ENCODE measurements around the gene FAAP24. TPM values are rescaled to one million over a fixed set of nuclear protein-coding genes. Genes with fewer than 3 reads are reported as not detected.

Gene FAAP24, protein sequence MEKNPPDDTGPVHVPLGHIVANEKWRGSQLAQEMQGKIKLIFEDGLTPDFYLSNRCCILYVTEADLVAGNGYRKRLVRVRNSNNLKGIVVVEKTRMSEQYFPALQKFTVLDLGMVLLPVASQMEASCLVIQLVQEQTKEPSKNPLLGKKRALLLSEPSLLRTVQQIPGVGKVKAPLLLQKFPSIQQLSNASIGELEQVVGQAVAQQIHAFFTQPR
- total RNA-seq (2021; fragmentation: NEBNext Ultra II Directional; extraction: Animal tissue kit (Norgen Biotek cat#: 25700)) = 4.2 and 4.7 TPM in 2 replicates
- polyA plus RNA-seq (2011; rRNA removed) = 3.2 and 3.3 TPM in 2 replicates
- polyA plus RNA-seq (2011; cell fraction: cytosol; rRNA removed) = 4.7 TPM
- polyA plus RNA-seq (2011; cell fraction: nucleus; rRNA removed) = 4.5 TPM
- 4.2 to 4.8 TPM (median 4.6 TPM) in 4 replicates for polyA plus RNA-seq (2012, experiment 1 of 2)
- polyA plus RNA-seq (2012, experiment 2 of 2) = 2.3 TPM
- 3.8 TPM for polyA plus RNA-seq (2013, experiment 1 of 2)
- polyA plus RNA-seq (2013, experiment 2 of 2) = 4.0 TPM
- 2.2 and 4.4 TPM in 2 replicates for polyA minus RNA-seq (2011; rRNA and poly(A)+ RNA removed)
- 2.5 TPM for polyA minus RNA-seq (2011; cell fraction: cytosol; rRNA and poly(A)+ RNA removed)
- polyA minus RNA-seq (2011; cell fraction: nucleus; rRNA and poly(A)+ RNA removed) = 2.3 TPM
- long read RNA-seq, experiment 1, partial matches to known transcripts = 0 of 4 reads
- long read RNA-seq, experiment 1, other reads (novel, unspliced or antisense) = 3 of 4 reads
- long read RNA-seq, experiment 2, partial matches to known transcripts = 0 of 8 reads
- long read RNA-seq, experiment 2, other reads (novel, unspliced or antisense) = 1 of 8 reads

DNA sequence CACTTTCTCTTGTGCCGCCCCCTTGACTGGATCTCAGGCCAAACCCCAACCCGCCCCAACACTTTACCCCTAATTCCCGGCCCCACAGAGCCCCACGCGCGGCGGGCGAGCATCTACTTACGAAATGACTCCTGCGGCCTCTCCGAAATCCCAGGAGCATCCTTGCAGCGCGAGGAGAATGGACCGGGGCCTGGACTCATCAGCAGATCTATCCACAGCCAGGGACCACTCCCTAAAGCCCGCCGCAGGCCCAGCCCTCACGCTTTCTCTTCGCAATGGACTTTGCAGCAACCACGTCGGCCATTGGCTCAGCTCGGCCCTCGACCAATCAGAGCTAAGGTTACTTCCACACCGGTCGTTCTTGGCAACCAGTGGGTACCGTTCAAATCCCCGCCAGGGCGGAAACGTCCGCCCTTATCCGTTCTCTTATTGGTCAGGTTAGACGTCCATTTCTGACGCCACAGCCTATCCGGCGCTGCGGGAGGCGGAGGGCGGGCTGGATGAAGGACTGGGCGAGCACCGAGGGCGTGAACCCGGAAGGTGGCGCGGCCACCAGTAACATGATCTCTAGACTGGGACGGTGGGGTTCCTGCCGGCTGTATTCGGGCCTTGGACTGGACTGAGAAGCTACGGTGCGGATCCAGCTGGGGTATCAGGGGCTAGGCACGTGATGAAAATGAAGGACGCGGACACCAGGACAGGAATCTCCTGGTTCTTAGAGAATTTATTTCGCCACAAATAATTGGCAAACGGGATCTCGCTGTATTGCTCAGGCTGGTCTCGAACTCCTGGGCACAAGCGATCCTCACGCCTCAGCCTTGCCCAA is at the start of gene FAAP24, which contains the start of gene CEP89:
TSS of gene FAAP24 (plus strand) at position 528 of the 826 bp plus-strand sequence. CDS start 955 bp downstream, outside the sequence.
TSS of gene CEP89 (minus strand) at position 244 of the 826 bp plus-strand sequence. CDS start at position 160, 84 bp downstream.
- no peaks in the 10 kb centered on the region for H3K9me3 ChIP-seq (ENCODE audit: insufficient read depth in 2 of 2, low read depth in 1 of 2, low read length in 1 of 2)
- no peaks in the 10 kb centered on the region for H3K27me3 ChIP-seq (replicated peaks in 1 of 4; ENCODE audit: control insufficient read depth in 3 of 4, extremely low read depth in 1 of 4, insufficient read depth in 3 of 4, low read length in 3 of 4)
- no peak within 1 kb of the TSS for H2BK20ac ChIP-seq (ENCODE audit: low read length)
- H2BK5ac ChIP-seq (ENCODE audit: low read depth, low read length) = peak within 1 kb of the TSS; percentile 88
- H3K4me1 ChIP-seq (replicated peaks in 1 of 4; ENCODE audit: control insufficient read depth in 3 of 4, insufficient read depth in 4 of 4, low read length in 3 of 4) = peaks cover 0 to 4% (median 4%) of the 10 kb centered on the region in 4 experiments; a peak in 5 of 7 replicates
- peak within 1 kb of the TSS; percentile 79 for H4K5ac ChIP-seq (ENCODE audit: insufficient read length, low read depth, low read length)
- ChIA-PET CTCF (ENCODE audit: partially characterized antibody) (interaction anchor here (0.7 to 1.9 kb wide), 3 partner anchors 34 to 205 kb away, joined by 3 to 4 read pairs (median 4); no protein-coding TSS in a partner anchor), POLR2A (ENCODE audit: partially characterized antibody) (interaction anchor here (1.2 kb wide), 1 partner anchor 8 kb away, joined by 4 read pairs; no protein-coding TSS in a partner anchor)
- peak within 1 kb of the TSS; percentile 87 to 97 for H3K4me2 ChIP-seq (ENCODE audit: insufficient read depth in 1 of 2, low read depth in 2 of 2, low read length in 2 of 2)
- WGBS, 2 experiments (ENCODE audit: extremely low coverage in 1 of 2, insufficient coverage in 1 of 2, insufficient read length in 1 of 2, insufficient replicate concordance in 2 of 2, low coverage in 1 of 2, low lambda C conversion rate in 2 of 2, missing lambda C conversion rate in 1 of 2) = 7% methylated on average over 55 of the region's 57 CpGs; no CpG with 5 or more reads in 1 of the 2 experiments
- H2BK12ac ChIP-seq (ENCODE audit: low read depth, low read length) = no peak within 1 kb of the TSS
- no peak within 1 kb of the TSS; the same call in none of the 2 replicates for H3K18ac ChIP-seq (ENCODE audit: extremely low read depth, low read length)
- no peak within 1 kb of the TSS for H3K23ac ChIP-seq (ENCODE audit: insufficient read length)
- H3K4ac ChIP-seq (replicated peaks; ENCODE audit: insufficient read length, low read depth, low read length) = peak within 1 kb of the TSS; percentile 78
- DNase-seq (ENCODE audit: low read depth in 1 of 2, low spot score in 2 of 2) (peak; percentile 99 to 100), FAIRE-seq (peak; percentile 99)
- H4K20me1 ChIP-seq (replicated peaks in 1 of 2; ENCODE audit: control insufficient read depth in 1 of 2, insufficient read depth in 2 of 2, low read length in 2 of 2) = peaks cover 0 to 5% of the 10 kb centered on the region in 2 experiments
- H3K4me3 ChIP-seq (ENCODE audit: extremely low read depth in 1 of 4, insufficient read depth in 2 of 4, low read depth in 3 of 4, low read length in 4 of 4) = peak within 1 kb of the TSS; percentile 71 to 95 (median 82)
- peaks cover 4% of the 10 kb centered on the region; the same call in 1 of the 2 replicates for H3K79me1 ChIP-seq (ENCODE audit: low read depth, low read length)
- H3K36me3 ChIP-seq (ENCODE audit: control insufficient read depth in 2 of 4, insufficient read depth in 4 of 4, low read length in 3 of 4) = peaks cover 0 to 5% (median 0%) of the 10 kb centered on the region in 4 experiments; a peak in 1 of 8 replicates
- H2AFZ ChIP-seq (ENCODE audit: low read length) = peak within 1 kb of the TSS; percentile 73
- H2AK5ac ChIP-seq (ENCODE audit: low read depth, low read length) = peak within 1 kb of the TSS; percentile 95; the same call in 1 of the 2 replicates
- no peak within 1 kb of the TSS for H3K27ac ChIP-seq (ENCODE audit: low read depth, low read length)
- H4K91ac ChIP-seq (replicated peaks; ENCODE audit: insufficient read length, low read length) = peak within 1 kb of the TSS; percentile 88
- peaks cover 7% of the 10 kb centered on the region for H3K23me2 ChIP-seq (ENCODE audit: low read depth, low read length)
- peak within 1 kb of the TSS; percentile 72; the same call in 1 of the 2 replicates for H2BK15ac ChIP-seq (ENCODE audit: low read length)
- H4K8ac ChIP-seq (ENCODE audit: extremely low read depth, insufficient read depth, low read length) = peak within 1 kb of the TSS; percentile 81
- peak within 1 kb of the TSS; percentile 64 for H2BK120ac ChIP-seq (replicated peaks; ENCODE audit: low read depth, low read length)
- peaks cover 4 to 16% of the 10 kb centered on the region in 2 experiments; a peak in 3 of 4 replicates for H3K79me2 ChIP-seq (ENCODE audit: control insufficient read depth in 1 of 2, insufficient read depth in 2 of 2, low read length in 2 of 2)
- peak within 1 kb of the TSS; percentile 28 for H3K14ac ChIP-seq (ENCODE audit: insufficient read length)
- H3K9ac ChIP-seq (replicated peaks in 1 of 4; ENCODE audit: extremely low read depth in 1 of 4, low read depth in 3 of 4, low read length in 3 of 4) = peak within 1 kb of the TSS in 3 of 4 experiments; percentile 58 to 74 (median 58); a peak in 6 of 7 replicates
- no peak within 1 kb of the TSS for H3K56ac ChIP-seq (replicated peaks; ENCODE audit: insufficient read length, low read depth, low read length)
- TF ChIP-seq TCF12 (IDR thresholded peaks at IDR 0.05; ENCODE audit: low read depth, low read length) (no peak), BRCA1 (IDR thresholded peaks at IDR 0.05; ENCODE audit: low read depth, low read length) (no peak), KDM5A (IDR thresholded peaks at IDR 0.05; ENCODE audit: low read length) (0 out of 2 replicates have a peak, but pooled peaks have one; percentile 56), POLR2A (IDR thresholded peaks at IDR 0.05; ENCODE audit: control extremely low read depth in 1 of 2, low read depth in 2 of 2, low read length in 2 of 2) (peak in 1 of 2 experiments; percentile 62; a peak in 2 of 3 replicates), SP2 (IDR thresholded peaks at IDR 0.05; ENCODE audit: low read length) (peak; percentile 75)
- TF ChIP-seq, protein P1, sequence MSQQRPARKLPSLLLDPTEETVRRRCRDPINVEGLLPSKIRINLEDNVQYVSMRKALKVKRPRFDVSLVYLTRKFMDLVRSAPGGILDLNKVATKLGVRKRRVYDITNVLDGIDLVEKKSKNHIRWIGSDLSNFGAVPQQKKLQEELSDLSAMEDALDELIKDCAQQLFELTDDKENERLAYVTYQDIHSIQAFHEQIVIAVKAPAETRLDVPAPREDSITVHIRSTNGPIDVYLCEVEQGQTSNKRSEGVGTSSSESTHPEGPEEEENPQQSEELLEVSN (IDR thresholded peaks at IDR 0.05) = 0 out of 2 replicates have a peak, but pooled peaks have one; percentile 28
